Stimulated activated CD4-positive, alpha-beta T cell treated with anti-CD3 and anti-CD28 coated beads, Interleukin-12 subunit alpha, Interleukin-12 subunit beta, amount 100 ng/mL, for 4 hours (primary cell): ENCODE data around the gene ENTPD6.
"Not testable (repeated sequence)": the region's sequence is repeated elsewhere in the genome, so short reads cannot be mapped to it uniquely, and the experiment has no call there.

Source experiments
- DNase-seq: peaks from one replicate; pipeline ENCODE4 v3.0.0-alpha.2; 2020

Gene ENTPD6

DNA sequence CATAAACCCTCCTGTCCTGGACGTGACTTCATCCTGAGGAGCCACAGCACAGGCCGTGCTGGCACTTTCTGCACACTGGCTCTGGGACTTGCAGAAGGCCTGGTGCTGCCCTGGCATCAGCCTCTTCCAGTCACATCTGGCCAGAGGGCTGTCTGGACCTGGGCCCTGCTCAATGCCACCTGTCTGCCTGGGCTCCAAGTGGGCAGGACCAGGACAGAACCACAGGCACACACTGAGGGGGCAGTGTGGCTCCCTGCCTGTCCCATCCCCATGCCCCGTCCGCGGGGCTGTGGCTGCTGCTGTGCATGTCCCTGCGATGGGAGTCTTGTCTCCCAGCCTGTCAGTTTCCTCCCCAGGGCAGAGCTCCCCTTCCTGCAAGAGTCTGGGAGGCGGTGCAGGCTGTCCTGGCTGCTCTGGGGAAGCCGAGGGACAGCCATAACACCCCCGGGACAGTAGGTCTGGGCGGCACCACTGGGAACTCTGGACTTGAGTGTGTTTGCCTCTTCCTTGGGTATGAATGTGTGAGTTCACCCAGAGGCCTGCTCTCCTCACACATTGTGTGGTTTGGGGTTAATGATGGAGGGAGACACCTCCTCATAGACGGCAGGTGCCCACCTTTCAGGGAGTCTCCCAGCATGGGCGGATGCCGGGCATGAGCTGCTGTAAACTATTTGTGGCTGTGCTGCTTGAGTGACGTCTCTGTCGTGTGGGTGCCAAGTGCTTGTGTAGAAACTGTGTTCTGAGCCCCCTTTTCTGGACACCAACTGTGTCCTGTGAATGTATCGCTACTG lies 30.3 kb downstream of the ENTPD6 start:
- no peak for DNase-seq

GRCh38 chr20:25226433-25227316 lies 31.2 kb downstream of the ENTPD6 start:
- no peak for DNase-seq

DNA sequence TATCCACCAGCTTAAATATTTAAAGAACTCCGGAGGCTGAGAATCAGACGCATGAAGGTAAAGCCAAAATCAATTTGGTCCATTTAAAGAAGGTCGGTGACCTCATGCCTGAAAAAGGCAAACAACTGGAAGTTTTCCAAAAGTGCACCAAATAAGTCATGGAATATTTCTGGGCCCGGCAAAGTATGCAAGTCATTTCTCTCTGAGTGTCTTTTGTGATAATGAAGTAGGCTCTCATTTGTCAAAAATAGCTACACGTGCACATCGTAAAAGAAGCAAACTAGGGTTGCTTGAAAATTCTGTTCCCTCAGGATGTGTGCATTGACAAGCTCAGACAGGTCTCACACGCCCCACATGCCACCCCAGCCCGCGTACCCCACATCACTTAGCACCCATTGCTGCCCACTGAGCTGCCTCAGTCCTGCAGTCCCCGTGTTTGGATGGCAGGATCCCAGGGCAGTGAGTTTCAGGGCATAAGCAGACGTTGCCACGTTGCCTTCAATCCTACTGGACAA lies 31.9 kb downstream of the ENTPD6 start:
- DNase-seq: no peak

GRCh38 chr20:25229486-25230165 lies 34.1 kb downstream of the ENTPD6 start:
- no peak for DNase-seq

GRCh38 chr20:25230166-25230831 lies 34.8 kb downstream of the ENTPD6 start:
- DNase-seq: no peak

- no peak for DNase-seq
Measured at GRCh38 chr20:25233016-25233772, 37.7 kb downstream of the ENTPD6 start.

DNA sequence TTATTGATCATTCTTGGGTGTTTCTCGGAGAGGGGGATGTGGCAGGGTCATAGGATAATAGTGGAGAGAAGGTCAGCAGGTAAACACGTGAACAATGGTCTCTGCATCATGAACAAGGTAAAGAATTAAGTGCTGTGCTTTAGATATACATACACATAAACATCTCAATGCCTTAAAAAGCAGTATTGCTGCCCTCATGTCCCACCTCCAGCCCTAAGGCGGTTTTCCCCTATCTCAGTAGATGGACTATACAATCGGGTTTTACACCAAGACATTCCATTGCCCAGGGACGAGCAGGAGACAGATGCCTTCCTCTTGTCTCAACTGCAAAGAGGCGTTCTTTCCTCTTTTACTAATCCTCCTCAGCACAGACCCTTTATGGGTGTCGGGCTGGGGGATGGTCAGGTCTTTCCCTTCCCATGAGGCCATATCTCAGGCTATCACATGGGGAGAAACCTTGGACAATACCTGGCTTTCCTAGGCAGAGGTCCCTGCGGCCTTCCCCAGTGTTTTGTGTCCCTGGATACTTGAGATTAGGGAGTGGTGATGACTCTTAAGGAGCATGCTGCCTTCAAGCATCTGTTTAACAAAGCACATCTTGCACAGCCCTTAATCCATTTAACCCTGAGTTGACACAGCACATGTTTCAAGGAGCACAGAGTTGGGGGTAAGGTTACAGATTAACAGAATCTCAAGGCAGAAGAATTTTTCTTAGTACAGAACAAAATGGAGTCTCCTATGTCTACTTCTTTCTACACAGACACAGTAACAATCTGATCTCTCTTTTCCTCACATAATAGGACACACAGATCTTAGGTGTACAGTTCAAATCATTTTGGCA lies 38.7 kb downstream of the ENTPD6 start:
- DNase-seq: not testable (repeated sequence)

DNA sequence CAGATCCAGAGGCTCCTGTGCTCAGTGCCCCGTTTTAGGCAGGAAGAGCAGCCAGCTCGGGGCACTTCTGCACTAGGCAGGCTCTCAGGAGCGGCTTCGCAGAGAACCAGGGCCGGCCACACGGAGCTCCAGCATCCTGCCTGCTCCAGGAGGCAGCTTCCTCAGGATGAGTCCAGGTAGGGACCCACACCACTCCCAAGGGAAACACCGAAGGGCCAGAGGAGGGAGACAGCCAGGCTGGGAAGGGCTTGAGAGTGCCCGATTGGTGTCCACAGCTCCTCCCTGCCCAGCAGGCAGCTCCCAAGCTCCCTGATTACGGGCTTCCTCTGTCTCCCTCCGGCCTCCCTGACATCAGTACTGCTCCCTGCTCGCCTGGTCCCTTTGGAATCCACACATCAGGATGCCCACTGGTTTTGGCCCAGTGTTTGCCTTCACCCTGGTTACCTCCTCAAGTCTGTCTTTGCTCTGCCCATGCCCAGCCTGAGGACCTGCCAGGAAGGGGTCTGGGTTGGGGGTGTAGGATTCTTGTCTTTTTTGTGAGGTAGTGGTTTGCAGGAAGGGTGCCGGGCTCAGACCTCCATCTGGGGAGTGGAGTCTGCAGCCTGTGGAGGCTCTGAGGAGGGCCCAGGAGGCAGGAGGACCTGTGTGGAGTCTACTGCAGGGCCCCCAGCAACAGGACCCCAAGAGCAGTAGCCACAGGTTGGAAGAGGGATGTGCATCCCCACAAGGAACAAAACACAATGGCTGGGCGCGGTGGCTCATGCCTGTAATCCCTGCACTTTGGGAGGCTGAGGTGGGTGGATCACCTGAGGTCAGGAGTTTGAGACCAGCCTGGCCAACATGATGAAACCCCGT lies 41.2 kb downstream of the ENTPD6 start:
- DNase-seq: no peak

DNA sequence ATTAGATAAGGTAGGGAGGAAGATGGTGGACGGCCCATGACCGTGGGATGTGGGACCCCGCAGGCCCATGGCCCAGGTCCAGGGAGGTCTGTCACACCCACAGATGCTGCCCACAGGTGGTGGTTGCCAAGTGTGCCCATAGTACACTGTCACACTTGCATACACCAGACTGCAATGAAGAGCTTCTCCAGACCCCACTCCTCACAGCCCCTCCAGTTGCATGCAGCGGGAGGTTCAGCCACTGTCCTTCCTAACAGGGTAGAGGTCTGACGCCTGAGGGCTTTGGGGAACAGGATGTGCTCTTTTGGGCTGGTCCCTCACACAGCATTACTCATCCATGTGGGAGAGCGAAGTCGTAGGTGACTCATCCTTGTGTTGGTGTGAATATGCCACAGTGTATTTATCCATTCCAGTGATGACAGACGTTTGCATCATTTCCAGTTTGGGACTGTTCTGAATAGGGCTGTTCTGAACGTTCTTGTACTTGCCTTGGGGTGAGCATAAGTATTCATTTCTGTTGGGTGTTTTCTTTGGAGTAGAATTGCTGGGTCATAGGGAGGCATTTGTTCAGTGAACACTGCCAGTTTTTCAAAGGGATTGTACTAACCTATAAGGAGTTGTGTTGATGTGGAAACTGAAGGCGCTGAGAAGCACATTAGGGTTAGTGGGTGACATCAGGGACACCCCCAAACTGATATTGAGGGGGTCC lies 42.3 kb downstream of the ENTPD6 start:
- peak; percentile 43 for DNase-seq

GRCh38 chr20:25238319-25239037 lies 43.0 kb downstream of the ENTPD6 start:
- no peak for DNase-seq

- DNase-seq: no peak
Measured at GRCh38 chr20:25239387-25240370, 44.2 kb downstream of the ENTPD6 start.

- not testable (repeated sequence) for DNase-seq
Measured at GRCh38 chr20:25240851-25241658, 45.5 kb downstream of the ENTPD6 start.

DNA sequence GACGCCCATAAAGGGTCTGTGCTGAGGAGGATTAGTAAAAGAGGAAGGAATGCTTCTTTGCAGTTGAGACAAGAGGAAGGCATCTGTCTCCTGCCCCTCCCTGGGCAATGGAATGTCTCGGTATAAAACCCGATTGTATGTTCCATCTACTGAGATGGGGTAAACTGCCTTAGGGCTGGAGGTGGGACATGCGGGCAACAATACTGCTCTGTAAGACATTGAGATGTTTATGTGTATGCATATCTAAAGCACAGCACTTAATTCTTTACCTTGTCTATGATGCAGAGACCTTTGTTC lies 46.1 kb downstream of the ENTPD6 start:
- DNase-seq: not testable (repeated sequence)

DNA sequence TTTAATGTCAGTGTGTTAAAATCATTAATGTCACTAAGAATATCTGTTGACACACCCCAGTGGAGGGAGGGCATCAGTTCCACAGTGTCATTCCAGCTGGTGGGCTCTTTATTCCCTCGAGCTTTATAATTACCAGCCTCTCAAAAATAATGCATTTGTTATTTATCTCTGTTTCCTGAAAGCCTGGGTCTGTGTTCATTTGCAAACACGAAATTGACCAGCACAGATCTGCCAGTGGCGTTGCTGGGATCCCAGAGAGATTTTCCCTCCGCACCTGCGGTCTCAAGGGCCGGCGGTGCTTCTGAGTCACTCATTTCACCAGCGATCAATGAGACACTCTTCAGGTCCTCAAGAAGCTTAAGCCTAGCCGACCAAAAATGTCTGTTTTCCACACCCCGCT lies 46.7 kb downstream of the ENTPD6 start:
- DNase-seq: no peak

- DNase-seq: no peak
Measured at GRCh38 chr20:25243416-25243979, 48.0 kb downstream of the ENTPD6 start.

GRCh38 chr20:25244976-25245375 lies 49.5 kb downstream of the ENTPD6 start:
- no peak for DNase-seq
